Spleen (tissue), 7 donors: ENCODE data around the gene CYP27C1.

ENCODE experiments used
- CTCF ChIP-seq, 11 experiments: fragments of 200-600 bp in 7 of 11; fragments of 450-650 bp in 4 of 11; sonication (generic) in 4 of 11; IDR thresholded peaks in 8 of 11; conservative IDR thresholded peaks in 3 of 11; 1 replicate in 7 of 11; 2 replicates in 4 of 11; pipeline versions ENCODE4 v1.4.0 to v1.8.0; 2016 to 2021; ENCODE audit warnings: antibody characterized with exemption in 11 of 11, inconsistent platforms in 4 of 11, mild to moderate bottlenecking in 1 of 11
- POLR2A ChIP-seq, 3 donors: fragments of 450-650 bp; IDR thresholded peaks; one replicate each; pipeline ENCODE4 v1.5.1; 2017; ENCODE audit warnings: antibody characterized with exemption in 3 of 3, mild to moderate bottlenecking in 1 of 3
- donor health status: DM: no; HTN: no; CAD: no; lungs with moderate emphysema.
- donor health status: DM: no; HTN: no; CAD: no.
- donor health status: DM: no; HTN: no; CAD: no.

- TF ChIP-seq CTCF (IDR thresholded peaks at IDR 0.05 in 8 of 11, conservative IDR thresholded peaks at IDR 0.05 in 3 of 11), result no peak
- no peak for TF ChIP-seq POLR2A (IDR thresholded peaks at IDR 0.05)
Observed at GRCh38 chr2:127176371-127177311, 43.5 kb downstream of the CYP27C1 start.
